GM08714 (cell line): Measurements from ENCODE around the gene CCNJL.
"Not testable (repeated sequence)": the region's sequence is repeated elsewhere in the genome, so short reads cannot be mapped to it uniquely, and the experiment has no call there.

Experiments
- H3K4me3 ChIP-seq: fragments of 200-500 bp; sonication (Bioruptor generic); 2 replicates; pipeline ENCODE4 v1.5.1; 2014; ENCODE audit warnings: mild to moderate bottlenecking, low read length, inconsistent platforms
- ZNF274 ChIP-seq: IDR thresholded peaks from 2 replicates; pipeline ENCODE4 v1.6.1; 2012; ENCODE audit warnings: mild to moderate bottlenecking, low read depth, low read length

CCNJL gene

GRCh38 chr5:160250226-160250625 lies 62.1 kb downstream of the CCNJL start:
- no peak for TF ChIP-seq ZNF274
- no peak overlapping the region for H3K4me3 ChIP-seq

GRCh38 chr5:160249570-160249969 lies 62.8 kb downstream of the CCNJL start:
- H3K4me3 ChIP-seq, result not testable (repeated sequence)

DNA sequence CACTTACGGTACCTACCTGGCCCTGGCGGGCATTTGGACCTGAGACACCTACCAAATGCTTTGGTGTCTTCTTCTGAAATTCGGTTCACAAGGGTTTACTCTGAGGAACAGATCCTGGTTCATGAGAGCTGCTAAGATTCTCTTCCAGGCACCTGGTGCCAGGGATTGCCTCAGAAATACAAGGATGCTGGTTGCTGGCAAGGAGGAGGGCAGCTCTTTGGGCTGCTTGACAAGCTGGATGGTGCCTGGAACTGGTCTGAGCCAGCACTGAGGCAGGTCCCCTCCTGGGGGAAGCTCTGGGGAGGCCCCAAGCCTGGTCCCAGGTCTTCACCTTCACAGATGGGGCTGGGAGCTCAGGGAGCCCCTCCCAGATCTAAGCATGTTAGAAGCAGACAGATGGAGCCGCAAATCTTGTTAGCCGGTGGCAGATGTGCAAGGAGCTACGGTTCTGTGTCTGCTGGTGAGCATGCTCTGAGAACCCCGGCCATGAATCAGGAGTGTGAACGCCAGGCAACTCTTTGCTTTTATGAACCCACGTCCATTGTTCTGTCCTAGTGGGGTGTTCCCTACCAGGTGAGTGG lies 66.8 kb downstream of the CCNJL start:
- no peak overlapping the region for H3K4me3 ChIP-seq
- TF ChIP-seq ZNF274, result no peak

DNA sequence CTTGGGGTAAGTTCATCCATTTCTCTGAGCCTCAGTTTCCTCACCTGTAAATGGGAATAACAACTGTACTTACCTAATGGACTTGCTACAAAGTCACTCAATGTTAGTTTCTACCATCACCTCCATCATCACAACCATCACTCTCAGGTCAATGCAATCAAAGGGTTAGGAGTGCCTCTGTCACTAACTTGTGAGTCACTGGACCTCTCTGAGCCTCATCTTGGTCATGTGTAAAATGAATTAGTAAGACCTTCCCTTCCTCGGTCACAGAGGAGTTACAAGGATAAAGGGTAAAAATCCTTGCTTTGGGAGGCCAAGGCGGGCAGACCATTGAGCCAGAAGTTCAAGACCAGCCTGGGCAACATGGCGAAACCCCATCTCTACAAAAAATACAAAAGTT lies 70.2 kb downstream of the CCNJL start:
- TF ChIP-seq ZNF274, result no peak
- H3K4me3 ChIP-seq, result no peak overlapping the region

- no peak overlapping the region for H3K4me3 ChIP-seq
- TF ChIP-seq ZNF274, result no peak
Measured at GRCh38 chr5:160240350-160240749, 72.0 kb downstream of the CCNJL start.

DNA sequence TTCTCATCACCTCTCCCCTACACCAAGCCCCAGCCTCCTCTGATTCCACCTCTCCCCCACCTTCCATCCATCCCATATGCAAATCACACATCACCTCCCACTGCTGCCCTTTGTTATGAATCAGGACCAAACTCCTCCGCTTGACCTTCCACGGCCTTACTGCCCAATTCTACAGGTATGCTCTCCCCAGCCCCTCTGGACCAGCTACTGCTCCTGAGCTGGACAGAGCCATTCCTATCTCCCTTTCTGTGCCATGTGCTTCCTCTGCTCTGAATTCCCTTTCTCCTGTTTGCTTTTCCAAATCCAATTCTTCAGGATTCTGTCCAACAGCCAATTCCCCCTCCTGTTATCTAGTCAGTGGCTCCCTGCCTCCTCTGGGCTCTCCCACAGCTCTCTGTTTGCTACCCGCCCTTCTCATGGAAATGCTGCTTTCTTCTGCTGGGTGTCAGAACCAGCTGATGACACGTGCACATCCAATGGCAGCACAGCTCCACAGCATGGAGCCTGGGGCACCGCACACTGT lies 74.7 kb downstream of the CCNJL start:
- no peak for TF ChIP-seq ZNF274
- H3K4me3 ChIP-seq, result no peak overlapping the region

DNA sequence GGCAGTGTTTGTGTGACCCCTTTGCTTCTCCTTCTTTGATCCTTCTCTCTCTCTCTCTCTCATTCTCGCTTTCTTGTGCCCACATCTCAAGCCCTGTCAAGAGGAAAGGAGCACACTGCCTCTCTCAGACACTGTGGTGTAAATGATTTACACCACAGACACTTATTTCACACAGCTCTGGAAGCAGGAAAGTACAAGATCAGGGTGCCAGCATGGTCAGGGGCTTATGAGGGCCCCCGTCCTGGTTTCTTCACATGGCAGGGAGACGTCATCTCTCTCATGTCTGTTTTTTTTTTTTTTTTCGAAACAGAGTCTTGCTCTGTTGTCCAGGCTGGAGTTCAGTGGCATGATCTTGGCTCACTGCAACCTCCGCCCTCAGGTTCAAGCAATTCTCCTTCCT lies 76.6 kb downstream of the CCNJL start:
- TF ChIP-seq ZNF274, result no peak

DNA sequence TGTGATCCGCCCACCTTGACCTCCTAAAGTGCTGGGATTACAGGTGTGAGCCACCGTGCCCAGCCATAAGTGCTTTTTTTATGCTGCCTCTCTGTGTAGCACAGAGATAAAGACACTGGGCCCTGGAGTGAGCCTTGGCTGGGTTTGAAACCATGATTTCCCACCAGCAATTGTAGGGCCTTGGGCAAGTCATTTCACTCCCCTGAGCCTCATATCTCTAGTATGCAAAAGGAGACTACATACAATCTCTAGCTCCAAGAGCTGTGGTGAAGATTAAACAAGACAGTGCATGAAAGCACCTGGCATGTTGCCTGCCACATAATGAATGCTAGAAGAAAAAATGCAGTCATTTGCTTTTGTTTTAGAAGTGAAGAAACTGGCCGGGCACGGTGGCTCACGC lies 79.1 kb downstream of the CCNJL start:
- no peak overlapping the region for H3K4me3 ChIP-seq
- no peak for TF ChIP-seq ZNF274

More for the DNA sequence above, 76.6 kb downstream of the CCNJL start:
- H3K4me3 ChIP-seq, result no peak overlapping the region

DNA sequence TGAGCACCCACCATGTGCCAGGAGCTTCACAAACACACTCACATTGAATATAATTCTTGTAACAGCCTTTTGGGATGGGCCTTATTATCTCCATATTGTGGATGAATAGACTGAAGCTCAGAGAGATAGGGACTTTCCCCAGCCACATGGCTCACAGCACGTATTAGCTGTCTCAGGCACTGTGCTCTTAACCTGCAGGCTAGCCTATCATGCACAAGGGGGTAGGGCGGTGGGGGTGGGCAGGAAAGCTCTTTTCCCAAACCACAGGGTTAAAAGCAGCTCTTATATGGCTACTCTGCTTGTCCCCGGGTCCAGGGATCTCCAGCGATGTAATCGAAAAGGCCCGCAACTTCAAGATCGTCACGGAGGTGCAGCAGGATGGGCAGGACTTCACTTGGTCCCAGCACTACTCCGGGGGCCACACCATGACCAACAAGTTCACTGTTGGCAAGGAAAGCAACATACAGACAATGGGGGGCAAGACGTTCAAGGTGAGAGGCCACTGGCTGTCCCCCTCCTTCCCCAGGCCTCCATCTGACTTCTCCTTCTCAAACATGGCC lies 80.5 kb downstream of the CCNJL start:
- no peak overlapping the region for H3K4me3 ChIP-seq
- no peak for TF ChIP-seq ZNF274

DNA sequence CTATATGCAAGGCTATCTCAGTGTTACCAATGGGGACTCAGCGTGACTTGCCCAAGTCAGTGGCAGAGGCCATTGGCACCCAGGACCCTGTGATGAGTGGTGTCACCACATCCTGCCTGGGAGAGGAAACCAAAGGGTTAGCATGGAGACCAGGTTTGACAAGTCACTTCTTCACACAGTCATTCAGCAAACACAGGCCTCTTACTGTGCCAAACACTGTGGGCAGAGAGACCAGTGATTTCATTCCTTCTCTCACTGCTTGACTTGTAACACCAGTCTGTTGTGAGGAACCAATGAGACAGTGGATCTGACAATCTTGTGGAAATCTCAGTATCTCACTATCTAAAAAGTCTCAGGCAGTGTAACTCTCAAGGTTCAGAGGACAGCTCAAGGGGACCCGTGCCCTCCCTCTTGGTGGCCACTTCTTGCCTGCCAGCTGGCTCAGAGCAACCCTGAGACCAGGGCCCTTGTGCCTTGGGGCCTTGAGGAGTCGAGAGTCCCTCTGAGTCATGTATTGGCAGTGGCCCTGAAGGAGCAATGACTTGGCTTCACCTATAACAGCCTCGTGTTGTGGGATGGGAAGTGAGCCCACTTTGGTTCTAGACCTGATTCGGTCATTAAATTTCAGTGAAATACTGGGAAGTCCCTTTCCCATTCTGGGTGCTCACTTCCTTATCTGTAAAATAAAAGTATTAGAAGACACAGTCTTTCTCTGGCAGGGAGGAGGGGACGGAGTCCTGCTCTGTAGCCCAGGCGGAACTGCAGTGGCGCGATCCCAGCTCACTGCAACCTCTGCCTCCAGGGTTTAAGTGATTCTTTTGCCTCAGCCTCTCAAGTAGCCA lies 81.5 kb downstream of the CCNJL start:
- no peak for TF ChIP-seq ZNF274
- H3K4me3 ChIP-seq, result no peak overlapping the region

DNA sequence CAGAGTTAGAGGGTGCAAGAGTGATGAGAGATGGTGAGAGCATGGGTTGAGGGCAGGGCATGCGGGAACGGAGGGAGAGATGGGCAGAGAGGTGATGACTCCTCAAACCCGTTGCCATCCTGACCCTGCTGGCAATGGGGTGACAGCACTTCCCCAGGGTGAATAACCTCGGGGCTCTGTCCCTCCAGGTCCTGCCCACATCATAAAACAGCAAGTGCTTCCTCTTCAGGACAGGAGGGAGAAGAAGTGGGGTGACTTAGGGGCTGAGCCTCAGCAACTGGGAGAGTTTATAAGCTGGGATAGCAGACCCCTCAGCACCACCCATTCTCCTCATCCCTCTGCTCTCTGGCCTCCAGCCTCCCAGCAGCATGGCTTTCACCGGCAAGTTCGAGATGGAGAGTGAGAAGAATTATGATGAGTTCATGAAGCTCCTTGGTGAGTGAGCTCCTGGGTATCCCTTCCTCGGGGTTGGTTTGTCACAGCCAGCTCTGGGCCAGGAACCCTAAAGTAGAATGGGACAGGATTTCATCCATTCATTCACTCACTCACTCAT lies 83.1 kb downstream of the CCNJL start, which contains the start of gene FABP6:
Gene FABP6, plus strand, starts transcription at position 317 of the 553 bp plus-strand sequence. Its CDS starts 52 bp downstream, at position 369.
- no peak within 1 kb of the TSS for H3K4me3 ChIP-seq
- TF ChIP-seq ZNF274, result no peak

- TF ChIP-seq ZNF274, result no peak
- H3K4me3 ChIP-seq, result no peak overlapping the region
Measured at GRCh38 chr5:160227012-160227411, 85.4 kb downstream of the CCNJL start.

DNA sequence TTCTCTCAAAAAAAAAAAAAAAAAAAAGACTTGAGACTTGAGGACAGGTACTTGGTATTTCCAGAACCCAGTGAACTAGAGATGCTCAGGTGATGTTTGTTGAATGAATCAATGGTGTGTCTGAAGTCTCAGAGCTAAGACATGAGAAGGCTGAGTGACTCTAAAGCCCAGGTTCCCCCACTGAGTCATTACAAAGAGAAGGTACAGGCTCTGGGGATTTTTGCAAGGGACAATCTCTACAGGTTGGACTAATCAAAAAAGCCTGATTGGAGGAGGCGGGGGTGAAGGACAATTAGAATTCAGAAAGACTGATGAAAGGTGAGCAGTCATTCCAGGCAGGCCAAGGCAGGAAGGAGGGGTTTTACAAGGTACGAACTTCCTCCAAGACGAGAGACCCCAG lies 91.3 kb downstream of the CCNJL start:
- H3K4me3 ChIP-seq, result no peak overlapping the region
- no peak for TF ChIP-seq ZNF274

DNA sequence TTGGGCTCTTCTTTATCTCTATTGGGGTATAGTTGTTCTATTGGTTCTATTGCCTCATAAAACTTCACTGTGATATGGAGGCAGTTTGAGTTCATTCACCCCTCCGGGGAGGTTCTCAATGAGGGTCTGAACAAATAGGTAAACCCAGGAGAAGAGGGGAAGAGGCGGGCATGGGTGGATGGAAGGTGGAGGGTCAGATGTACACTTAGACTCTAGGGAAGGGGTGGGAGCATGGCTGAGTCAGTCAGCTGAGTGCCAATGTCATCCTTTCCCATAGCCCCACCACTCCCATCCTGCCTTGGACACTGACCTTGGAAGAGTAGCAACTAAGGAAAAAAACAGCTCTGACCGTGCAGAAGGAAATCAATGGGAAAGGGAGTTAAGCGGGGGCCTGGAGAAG lies 93.0 kb downstream of the CCNJL start:
- no peak overlapping the region for H3K4me3 ChIP-seq
- TF ChIP-seq ZNF274, result no peak

DNA sequence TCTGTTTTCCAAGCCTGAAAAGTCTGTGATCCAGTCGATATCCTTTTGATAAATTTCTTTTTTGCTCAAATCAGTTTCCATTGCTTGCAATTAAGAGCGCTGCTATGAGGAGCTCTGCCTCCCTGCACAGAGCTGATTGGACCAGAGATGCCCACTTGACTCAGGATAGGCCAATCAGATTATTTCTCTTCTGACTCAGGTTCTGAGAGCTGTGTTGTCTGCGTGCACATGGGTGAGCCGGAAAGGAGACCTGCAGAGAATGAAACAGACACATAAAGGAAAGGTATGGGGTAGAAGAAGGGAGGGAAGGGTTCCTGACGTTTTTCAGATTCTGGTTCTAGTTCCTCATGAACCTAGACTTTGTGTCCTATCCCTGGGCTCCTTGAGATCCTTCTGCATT lies 98.8 kb downstream of the CCNJL start:
- TF ChIP-seq ZNF274, result no peak
- no peak overlapping the region for H3K4me3 ChIP-seq
